ENCODE measurements around the gene PLCL2. TPM values are rescaled to one million over a fixed set of nuclear protein-coding genes. Genes with fewer than 3 reads are reported as not detected.

The PLCL2 gene
- total RNA-seq, 1 donor from 2014 or later: 26.4 TPM

- Mint-ChIP-seq H3K27me3 (ENCODE audit: insufficient read depth, low read depth) (peaks cover 2% of the 10 kb centered on the region), H3K4me3 (no peak overlapping the region), H3K27ac (no peak overlapping the region), H3K36me3 (peaks cover 2% of the 10 kb centered on the region), H3K4me1 (peaks cover 7% of the 10 kb centered on the region), H3K9me3 (peaks cover 2% of the 10 kb centered on the region)
- H3K36me3 ChIP-seq: no peaks in the 10 kb centered on the region
- H3K4me3 ChIP-seq: no peak overlapping the region
- no peak overlapping the region for H3K27ac ChIP-seq
- H2AFZ ChIP-seq (replicated peaks): no peak overlapping the region
- H3K9ac ChIP-seq: no peak overlapping the region
- no peak overlapping the region for H3K4me2 ChIP-seq
- no peaks in the 10 kb centered on the region for H3F3A ChIP-seq (ENCODE audit: low read depth)
- H3K9me3 ChIP-seq (ENCODE audit: low read depth): no peaks in the 10 kb centered on the region
- H3K27me3 ChIP-seq: no peaks in the 10 kb centered on the region
- H3K79me2 ChIP-seq (ENCODE audit: low read depth): no peaks in the 10 kb centered on the region
- DNase-seq (ENCODE audit: low spot score): no peak
- H3K4me1 ChIP-seq: peaks cover 8% of the 10 kb centered on the region
- no peaks in the 10 kb centered on the region for H4K20me1 ChIP-seq (ENCODE audit: low read depth)
- TF ChIP-seq CTCF (IDR thresholded peaks at IDR 0.05) (no peak), EZH2phosphoT487 (IDR thresholded peaks at IDR 0.05) (no peak), EZH2 (IDR thresholded peaks at IDR 0.05) (no peak)
Measured at GRCh38 chr3:17074559-17074958, 189.8 kb downstream of the PLCL2 start.

DNA sequence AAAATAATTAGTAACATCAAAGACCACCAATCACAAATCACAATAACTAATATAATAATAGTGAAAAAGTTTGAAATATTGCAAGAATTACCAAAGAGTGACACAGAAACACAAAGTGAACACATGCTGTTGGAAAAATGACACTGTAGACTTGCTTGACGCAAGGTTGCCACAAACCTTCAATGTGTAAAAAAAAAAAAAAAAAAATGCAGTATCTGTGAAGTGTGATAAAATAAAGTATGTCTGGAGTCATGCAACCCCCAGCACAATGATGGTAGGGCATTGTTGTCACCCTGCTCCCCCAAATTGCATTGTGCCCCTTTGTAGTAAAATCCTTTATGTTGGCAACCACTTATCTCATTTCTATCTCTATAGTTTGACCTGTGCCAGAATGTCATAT lies 190.6 kb downstream of the PLCL2 start:
- no peak overlapping the region for H3K4me2 ChIP-seq
- H3K4me3 Mint-ChIP-seq: no peak overlapping the region
- H3F3A ChIP-seq (ENCODE audit: low read depth): no peaks in the 10 kb centered on the region
- H3K27me3 ChIP-seq: no peaks in the 10 kb centered on the region
- H3K79me2 ChIP-seq (ENCODE audit: low read depth): no peaks in the 10 kb centered on the region
- H2AFZ ChIP-seq (replicated peaks): no peak overlapping the region
- no peak overlapping the region for H3K27ac Mint-ChIP-seq
- no peaks in the 10 kb centered on the region for H3K9me3 ChIP-seq (ENCODE audit: low read depth)
- peaks cover 2% of the 10 kb centered on the region for H3K9me3 Mint-ChIP-seq
- peaks cover 2% of the 10 kb centered on the region for H3K36me3 Mint-ChIP-seq
- H3K4me1 Mint-ChIP-seq: peaks cover 3% of the 10 kb centered on the region
- H3K36me3 ChIP-seq: no peaks in the 10 kb centered on the region
- no peak overlapping the region for H3K4me3 ChIP-seq
- no peak overlapping the region for H3K9ac ChIP-seq
- no peak for TF ChIP-seq EZH2 (IDR thresholded peaks at IDR 0.05)
- no peak for DNase-seq (ENCODE audit: low spot score)
- peaks cover 5% of the 10 kb centered on the region for H3K4me1 ChIP-seq
- H3K27ac ChIP-seq: no peak overlapping the region
- no peaks in the 10 kb centered on the region for H4K20me1 ChIP-seq (ENCODE audit: low read depth)
- H3K27me3 Mint-ChIP-seq (ENCODE audit: insufficient read depth, low read depth): peaks cover 2% of the 10 kb centered on the region

GRCh38 chr3:17075907-17076306 lies 191.2 kb downstream of the PLCL2 start:
- Histone ChIP-seq H3K9me3 (ENCODE audit: low read depth) (no peaks in the 10 kb centered on the region), H3K9ac (no peak overlapping the region), H3K27ac (no peak overlapping the region), H4K20me1 (ENCODE audit: low read depth) (no peaks in the 10 kb centered on the region), H3K79me2 (ENCODE audit: low read depth) (no peaks in the 10 kb centered on the region), H3K4me3 (no peak overlapping the region), H3K36me3 (no peaks in the 10 kb centered on the region), H3K4me2 (no peak overlapping the region), H2AFZ (replicated peaks) (no peak overlapping the region), H3K4me1 (no peaks in the 10 kb centered on the region), H3F3A (ENCODE audit: low read depth) (no peaks in the 10 kb centered on the region), H3K27me3 (no peaks in the 10 kb centered on the region)
- Mint-ChIP-seq H3K9me3 (peaks cover 2% of the 10 kb centered on the region), H3K4me3 (no peak overlapping the region), H3K27ac (no peak overlapping the region), H3K4me1 (no peaks in the 10 kb centered on the region), H3K27me3 (ENCODE audit: insufficient read depth, low read depth) (peaks cover 3% of the 10 kb centered on the region), H3K36me3 (peaks cover 2% of the 10 kb centered on the region)
- TF ChIP-seq CTCF (IDR thresholded peaks at IDR 0.05): no peak
- TF ChIP-seq EZH2phosphoT487 (IDR thresholded peaks at IDR 0.05): no peak
- no peak for TF ChIP-seq EZH2 (IDR thresholded peaks at IDR 0.05)
- DNase-seq (ENCODE audit: low spot score): no peak

- Histone ChIP-seq H3K4me3 (no peak overlapping the region), H3K79me2 (ENCODE audit: low read depth) (no peaks in the 10 kb centered on the region), H3K27ac (no peak overlapping the region), H3K4me1 (no peaks in the 10 kb centered on the region), H3K9ac (no peak overlapping the region), H3K9me3 (ENCODE audit: low read depth) (no peaks in the 10 kb centered on the region), H3K4me2 (no peak overlapping the region), H3K36me3 (no peaks in the 10 kb centered on the region), H2AFZ (replicated peaks) (no peak overlapping the region), H4K20me1 (ENCODE audit: low read depth) (no peaks in the 10 kb centered on the region), H3F3A (ENCODE audit: low read depth) (no peaks in the 10 kb centered on the region), H3K27me3 (no peaks in the 10 kb centered on the region)
- Mint-ChIP-seq H3K4me3 (no peak overlapping the region), H3K27me3 (ENCODE audit: insufficient read depth, low read depth) (peaks cover 3% of the 10 kb centered on the region), H3K4me1 (peaks cover 3% of the 10 kb centered on the region), H3K27ac (no peak overlapping the region), H3K9me3 (peaks cover 2% of the 10 kb centered on the region), H3K36me3 (peaks cover 2% of the 10 kb centered on the region)
- no peak for DNase-seq (ENCODE audit: low spot score)
- TF ChIP-seq EZH2phosphoT487 (IDR thresholded peaks at IDR 0.05): no peak
- TF ChIP-seq CTCF (IDR thresholded peaks at IDR 0.05): no peak
- TF ChIP-seq EZH2 (IDR thresholded peaks at IDR 0.05): no peak
Measured at GRCh38 chr3:17076940-17077605, 192.3 kb downstream of the PLCL2 start.
